ENCODE measurements around the gene ADPRS. TPM values are rescaled to one million over a fixed set of nuclear protein-coding genes. Genes with fewer than 3 reads are reported as not detected.

The ADPRS gene
- total RNA-seq, 1 donor from 2014 or later: 23.9 TPM

DNA sequence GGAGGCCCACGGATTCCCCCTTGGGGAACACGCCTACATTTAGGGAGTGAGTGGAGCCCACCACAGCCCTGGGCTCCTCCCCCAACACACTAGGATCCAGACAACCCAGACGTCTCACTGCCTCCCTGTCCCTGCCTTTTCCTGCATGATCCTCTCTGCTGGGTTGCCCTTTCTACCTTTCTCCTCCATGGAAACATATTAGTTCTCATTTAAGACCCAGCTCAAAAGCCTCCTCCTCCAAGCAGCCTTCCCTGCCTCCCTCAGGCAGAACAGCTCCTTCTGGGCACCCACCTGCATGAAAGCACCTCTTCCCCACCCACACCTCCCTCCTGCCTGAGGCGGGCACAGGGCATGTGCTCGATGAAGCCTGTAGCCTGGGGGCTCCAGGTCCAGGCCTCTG, 25.7 kb downstream of the ADPRS start:
- ATAC-seq (ENCODE audit: low read depth) (no peak), DNase-seq (no peak)
- Mint-ChIP-seq H3K4me1 (no peaks in the 10 kb centered on the region), H3K4me3 (no peak overlapping the region), H3K9me3 (no peaks in the 10 kb centered on the region), H3K27me3 (no peaks in the 10 kb centered on the region), H3K36me3 (ENCODE audit: low read depth) (no peaks in the 10 kb centered on the region), H3K27ac (no peak overlapping the region)
- CTCF ChIA-PET: interaction anchor here (1.0 kb wide), 1 partner anchor 20 kb away, joined by 3 read pairs; no protein-coding TSS in a partner anchor
- no peak for TF ChIP-seq CTCF (IDR thresholded peaks at IDR 0.05)
- POLR2A ChIA-PET: no interaction called here
- intact Hi-C loops (cut with micrococcal nuclease): no loop called here

DNA sequence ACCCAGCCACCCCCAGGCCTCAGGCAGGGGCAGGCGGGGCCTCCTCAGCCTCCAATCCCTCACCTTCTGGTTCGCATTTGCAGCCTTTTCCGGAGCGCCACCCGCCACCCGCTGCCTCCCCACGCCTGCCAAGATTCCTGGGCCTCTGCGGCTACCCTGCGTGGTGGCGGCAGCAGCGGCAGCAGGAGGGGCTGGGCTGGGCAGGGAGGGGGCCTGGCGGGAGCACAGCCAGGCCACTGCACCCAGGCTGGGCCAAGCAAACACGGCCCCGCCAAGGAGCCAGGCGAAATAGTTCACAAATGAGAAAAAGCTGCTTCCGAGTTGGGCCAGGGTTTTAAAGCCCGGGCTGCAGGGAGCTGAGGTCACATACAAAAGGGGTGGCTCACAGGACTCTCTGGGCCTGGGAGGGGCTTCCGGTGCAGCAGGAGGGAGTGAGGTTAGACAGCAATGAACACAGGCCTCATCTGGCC, 26.5 kb downstream of the ADPRS start:
- DNase-seq (no peak), ATAC-seq (ENCODE audit: low read depth) (no peak)
- no peak overlapping the region for H3K4me3 Mint-ChIP-seq
- ChIA-PET POLR2A (no interaction called here), CTCF (no interaction called here)
- no peaks in the 10 kb centered on the region for H3K27me3 Mint-ChIP-seq
- H3K9me3 Mint-ChIP-seq: no peaks in the 10 kb centered on the region
- intact Hi-C loops (cut with micrococcal nuclease): no loop called here
- no peak for TF ChIP-seq CTCF (IDR thresholded peaks at IDR 0.05)
- H3K4me1 Mint-ChIP-seq: no peaks in the 10 kb centered on the region
- no peaks in the 10 kb centered on the region for H3K36me3 Mint-ChIP-seq (ENCODE audit: low read depth)
- H3K27ac Mint-ChIP-seq: no peak overlapping the region

- no peak overlapping the region for H3K27ac Mint-ChIP-seq
- CTCF ChIA-PET: no interaction called here
These were observed 27.2 kb downstream of the ADPRS start for GRCh38 chr1:36115931-36116330.

GRCh38 chr1:36116901-36117300, 28.2 kb downstream of the ADPRS start:
- H3K27me3 Mint-ChIP-seq: no peaks in the 10 kb centered on the region
- H3K4me3 Mint-ChIP-seq: no peak overlapping the region
- H3K36me3 Mint-ChIP-seq (ENCODE audit: low read depth): no peaks in the 10 kb centered on the region
- TF ChIP-seq CTCF (IDR thresholded peaks at IDR 0.05): no peak
- no peak for ATAC-seq (ENCODE audit: low read depth)
- H3K27ac Mint-ChIP-seq: no peak overlapping the region
- no peaks in the 10 kb centered on the region for H3K4me1 Mint-ChIP-seq
- POLR2A ChIA-PET: no interaction called here
- CTCF ChIA-PET: no interaction called here
- H3K9me3 Mint-ChIP-seq: no peaks in the 10 kb centered on the region
- intact Hi-C loops (cut with micrococcal nuclease): no loop called here
- DNase-seq: no peak

More at GRCh38 chr1:36115931-36116330, 27.2 kb downstream of the ADPRS start:
- H3K36me3 Mint-ChIP-seq (ENCODE audit: low read depth): no peaks in the 10 kb centered on the region
- no peak for ATAC-seq (ENCODE audit: low read depth)
- intact Hi-C loops (cut with micrococcal nuclease): no loop called here
- H3K27me3 Mint-ChIP-seq: no peaks in the 10 kb centered on the region
- POLR2A ChIA-PET: no interaction called here
- no peak for TF ChIP-seq CTCF (IDR thresholded peaks at IDR 0.05)
- H3K4me1 Mint-ChIP-seq: no peaks in the 10 kb centered on the region
- H3K9me3 Mint-ChIP-seq: no peaks in the 10 kb centered on the region
- DNase-seq: no peak
- H3K4me3 Mint-ChIP-seq: no peak overlapping the region

DNA sequence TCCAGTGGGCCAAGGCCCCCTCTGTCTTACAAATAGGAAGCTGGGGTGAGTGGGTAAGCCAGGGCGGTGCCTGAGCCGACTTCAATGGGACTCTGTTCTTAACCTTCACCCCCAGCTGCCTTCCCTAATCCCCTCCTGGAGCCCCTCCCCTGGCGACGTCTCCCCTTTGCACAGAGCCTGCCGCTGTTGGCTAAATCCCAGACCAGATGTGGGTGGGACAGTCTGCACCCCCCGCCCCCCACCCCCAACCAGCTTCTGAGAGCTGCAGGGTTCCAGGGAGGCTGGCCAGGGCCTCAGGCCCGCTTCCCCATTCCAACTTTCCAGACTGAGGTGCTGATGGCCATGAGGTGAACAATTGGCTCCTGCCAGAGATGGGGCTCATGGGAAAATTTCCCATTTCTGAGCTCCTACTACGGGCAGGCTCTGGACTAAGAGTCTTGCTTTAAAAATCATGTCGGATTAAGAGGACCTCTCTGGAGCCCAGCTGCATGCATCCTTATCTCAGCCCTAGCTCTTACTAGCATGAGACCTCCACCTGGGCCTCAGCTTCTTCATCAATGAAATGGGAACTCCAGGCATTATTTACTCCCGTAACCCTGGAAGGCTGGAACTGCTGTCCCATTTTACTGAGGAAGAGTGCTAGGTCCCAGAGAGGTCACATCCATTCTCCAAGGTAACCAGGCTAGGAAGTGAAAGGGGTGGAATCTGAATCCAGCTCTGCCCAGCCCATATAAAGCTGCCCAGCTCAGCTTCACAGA, 29.9 kb downstream of the ADPRS start:
- intact Hi-C loops (cut with micrococcal nuclease): no loop called here
- ChIA-PET POLR2A (interaction anchor here (0.7 kb wide), 1 partner anchor 201 kb away, joined by 3 read pairs; no protein-coding TSS in a partner anchor), CTCF (interaction anchor here (2.4 kb wide), 1 partner anchor 16 kb away, joined by 11 read pairs; no protein-coding TSS in a partner anchor)
- Mint-ChIP-seq H3K9me3 (no peaks in the 10 kb centered on the region), H3K27ac (no peak overlapping the region), H3K36me3 (ENCODE audit: low read depth) (no peaks in the 10 kb centered on the region), H3K4me3 (no peak overlapping the region), H3K4me1 (peaks cover 14% of the 10 kb centered on the region), H3K27me3 (peaks cover 2% of the 10 kb centered on the region)
- no peak for ATAC-seq (ENCODE audit: low read depth)
- no peak for TF ChIP-seq CTCF (IDR thresholded peaks at IDR 0.05)
- no peak for DNase-seq

All from activated B cell treated with CpG ODN at 0.5 μM for 24 hours (primary cell).